C4-2B (cell line): ENCODE data around the gene PXYLP1.

Experiments used
- ZFX ChIP-seq: fragments of 450-650 bp; IDR thresholded peaks from 2 replicates; pipeline ENCODE4 v1.6.1; 2017
- TF ChIP-seq, protein P1 (sequence below): fragments of 450-650 bp; conservative IDR thresholded peaks from 2 replicates; pipeline ENCODE4 v1.5.1; 2017; ENCODE audit warnings: mild to moderate bottlenecking

DNA sequence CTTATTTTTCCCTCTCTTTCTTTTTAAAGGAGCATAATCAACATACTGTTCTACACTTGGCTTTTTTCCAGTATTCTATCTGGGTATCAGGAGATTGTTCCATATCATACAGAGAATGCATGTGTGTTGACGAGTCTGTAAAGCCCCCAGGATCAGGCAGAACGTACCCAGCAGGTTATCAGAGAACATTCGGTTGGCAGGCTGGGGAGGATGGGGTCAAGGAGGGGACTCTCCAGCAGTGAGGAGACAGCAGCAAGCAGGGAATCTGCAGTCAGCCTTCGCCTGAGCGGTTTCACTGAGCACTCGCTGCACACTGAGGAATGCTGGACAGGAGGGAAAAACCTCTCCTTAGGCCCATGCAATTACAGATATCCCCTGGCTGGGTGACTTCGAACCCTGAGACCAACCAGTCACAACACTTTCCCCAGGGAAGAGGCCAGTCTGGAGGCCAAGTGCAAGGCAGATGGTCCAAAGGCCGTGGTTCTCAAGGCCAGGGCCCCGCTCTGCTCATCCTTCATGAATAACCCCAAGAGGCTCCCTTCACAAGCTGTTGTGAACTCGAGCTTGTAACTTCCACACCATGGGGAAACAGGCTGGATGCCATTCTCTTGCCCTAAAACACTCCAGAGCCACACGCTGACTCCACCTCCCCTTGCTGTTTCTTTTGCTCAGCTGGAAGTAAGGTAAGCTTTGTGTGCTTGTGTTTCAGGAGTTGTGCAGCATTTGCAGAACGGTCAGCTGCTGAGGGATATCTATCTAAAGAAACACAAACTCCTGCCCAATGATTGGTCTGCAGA, 60.1 kb downstream of the PXYLP1 start:
- TF ChIP-seq, protein P1, sequence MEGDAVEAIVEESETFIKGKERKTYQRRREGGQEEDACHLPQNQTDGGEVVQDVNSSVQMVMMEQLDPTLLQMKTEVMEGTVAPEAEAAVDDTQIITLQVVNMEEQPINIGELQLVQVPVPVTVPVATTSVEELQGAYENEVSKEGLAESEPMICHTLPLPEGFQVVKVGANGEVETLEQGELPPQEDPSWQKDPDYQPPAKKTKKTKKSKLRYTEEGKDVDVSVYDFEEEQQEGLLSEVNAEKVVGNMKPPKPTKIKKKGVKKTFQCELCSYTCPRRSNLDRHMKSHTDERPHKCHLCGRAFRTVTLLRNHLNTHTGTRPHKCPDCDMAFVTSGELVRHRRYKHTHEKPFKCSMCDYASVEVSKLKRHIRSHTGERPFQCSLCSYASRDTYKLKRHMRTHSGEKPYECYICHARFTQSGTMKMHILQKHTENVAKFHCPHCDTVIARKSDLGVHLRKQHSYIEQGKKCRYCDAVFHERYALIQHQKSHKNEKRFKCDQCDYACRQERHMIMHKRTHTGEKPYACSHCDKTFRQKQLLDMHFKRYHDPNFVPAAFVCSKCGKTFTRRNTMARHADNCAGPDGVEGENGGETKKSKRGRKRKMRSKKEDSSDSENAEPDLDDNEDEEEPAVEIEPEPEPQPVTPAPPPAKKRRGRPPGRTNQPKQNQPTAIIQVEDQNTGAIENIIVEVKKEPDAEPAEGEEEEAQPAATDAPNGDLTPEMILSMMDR: no peak
- TF ChIP-seq ZFX: no peak
